NCI-H748 (cell line): ENCODE data around the gene MET.
"Not testable (repeated sequence)": the region's sequence is repeated elsewhere in the genome, so short reads cannot be mapped to it uniquely, and the experiment has no call there.

Experiments
- DNase-seq: peaks from one replicate; lab custom pipeline; 2025; ENCODE audit not compliant: unreplicated experiment; lab: John Stamatoyannopoulos, UW

Gene MET

DNA sequence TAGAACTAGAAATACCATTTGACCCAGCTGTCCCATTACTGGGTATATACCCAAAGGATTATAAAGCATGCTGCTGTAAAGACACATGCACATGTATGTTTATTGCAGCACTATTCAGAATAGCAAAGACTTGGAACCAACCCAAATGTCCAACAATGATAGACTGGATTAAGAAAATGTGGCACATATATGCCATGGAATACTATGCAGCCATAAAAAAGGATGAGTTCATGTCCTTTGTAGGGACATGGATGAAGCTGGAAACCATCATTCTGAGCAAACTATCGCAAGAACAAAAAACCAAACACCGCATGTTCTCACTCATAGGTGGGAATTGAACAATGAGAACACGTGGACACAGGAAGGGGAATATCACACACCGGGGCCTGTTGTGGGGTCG is 74.4 kb downstream of the MET start:
- not testable (repeated sequence) for DNase-seq

DNA sequence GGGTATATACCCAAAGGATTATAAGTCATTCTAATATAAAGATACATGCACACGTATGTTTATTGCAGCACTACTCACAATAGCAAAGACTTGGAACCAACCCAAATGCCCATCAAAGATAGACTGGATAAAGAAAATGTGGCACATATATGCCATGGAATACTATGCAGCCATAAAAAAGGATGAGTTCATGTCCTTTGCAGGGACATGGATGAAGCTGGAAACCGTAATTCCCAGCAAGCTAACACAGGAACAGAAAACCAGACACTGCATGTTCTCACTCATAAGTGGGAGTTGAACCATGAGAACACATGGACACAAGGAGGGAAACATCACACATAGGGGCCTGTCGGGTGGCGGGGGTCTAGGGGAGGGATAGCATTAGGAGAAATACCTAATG is 79.1 kb downstream of the MET start:
- DNase-seq: not testable (repeated sequence)

- no peak for DNase-seq
These were observed 80.5 kb downstream of the MET start for GRCh38 chr7:116752305-116753074.

GRCh38 chr7:116753130-116753529 is 81.1 kb downstream of the MET start:
- DNase-seq: no peak

DNA sequence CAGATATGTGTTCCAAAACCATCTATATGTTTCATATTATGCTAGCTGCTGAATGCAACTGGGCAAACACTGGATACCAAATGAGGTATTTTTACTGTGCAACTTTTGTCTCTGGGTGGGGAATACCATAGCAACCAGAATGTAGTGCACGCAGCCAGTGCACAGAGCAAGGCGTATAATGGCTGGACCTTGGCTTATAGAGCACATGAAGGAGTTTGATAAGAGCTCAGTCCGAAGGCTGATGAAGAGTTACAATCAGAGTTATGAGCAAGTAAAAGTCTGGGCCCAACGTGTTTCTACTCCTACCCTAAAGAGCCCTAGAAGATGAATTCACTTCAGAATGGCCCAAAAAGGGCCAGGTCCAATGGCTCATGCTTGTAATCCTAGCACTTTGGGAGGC is 82.2 kb downstream of the MET start:
- no peak for DNase-seq

DNA sequence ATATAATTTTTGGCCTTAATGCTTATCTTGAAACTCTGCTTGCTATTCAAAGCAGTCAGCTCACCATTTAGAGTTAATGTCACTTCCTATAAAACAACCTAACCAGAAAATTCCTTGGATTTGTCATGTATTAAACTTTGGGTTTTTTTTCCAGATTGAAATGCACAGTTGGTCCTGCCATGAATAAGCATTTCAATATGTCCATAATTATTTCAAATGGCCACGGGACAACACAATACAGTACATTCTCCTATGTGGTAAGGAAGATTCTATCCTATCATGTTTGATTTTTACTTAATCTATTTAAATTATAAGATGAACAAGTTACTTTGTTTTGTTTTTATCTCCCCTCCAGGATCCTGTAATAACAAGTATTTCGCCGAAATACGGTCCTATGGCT is 85.3 kb downstream of the MET start:
- no peak for DNase-seq

- not testable (repeated sequence) for DNase-seq
These were observed 87.6 kb downstream of the MET start for GRCh38 chr7:116759642-116760041.

DNA sequence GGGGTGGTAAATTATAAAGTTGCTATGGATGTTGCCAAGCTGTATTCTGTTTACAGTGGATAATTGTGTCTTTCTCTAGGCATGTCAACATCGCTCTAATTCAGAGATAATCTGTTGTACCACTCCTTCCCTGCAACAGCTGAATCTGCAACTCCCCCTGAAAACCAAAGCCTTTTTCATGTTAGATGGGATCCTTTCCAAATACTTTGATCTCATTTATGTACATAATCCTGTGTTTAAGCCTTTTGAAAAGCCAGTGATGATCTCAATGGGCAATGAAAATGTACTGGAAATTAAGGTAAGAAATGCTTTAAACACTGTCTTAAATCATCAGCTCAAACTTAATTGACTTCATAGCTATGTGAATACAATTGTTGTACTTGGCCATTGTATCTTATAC is 91.0 kb downstream of the MET start:
- DNase-seq: peak; percentile 75

DNA sequence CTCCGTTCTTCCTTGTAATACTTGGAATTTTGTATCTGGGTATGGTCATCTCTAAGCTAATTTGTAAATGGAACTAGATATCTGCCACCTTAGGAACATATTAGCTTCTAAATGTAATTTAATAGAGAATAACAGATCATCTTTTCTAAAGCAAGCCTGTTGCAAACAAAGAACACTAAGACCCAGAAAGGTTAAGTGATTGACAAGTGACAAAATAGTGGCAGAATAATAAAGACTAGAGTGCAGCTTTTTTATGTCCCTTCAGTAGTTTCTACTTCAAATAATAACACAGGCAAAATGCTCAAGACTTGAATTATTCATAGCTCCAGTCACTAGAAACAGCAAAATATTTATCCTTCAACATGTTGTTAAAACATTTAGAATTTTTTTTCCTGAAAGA is 91.7 kb downstream of the MET start:
- no peak for DNase-seq

GRCh38 chr7:116766881-116767280 is 94.9 kb downstream of the MET start:
- no peak for DNase-seq

GRCh38 chr7:116769546-116769945 is 97.5 kb downstream of the MET start:
- DNase-seq: no peak

DNA sequence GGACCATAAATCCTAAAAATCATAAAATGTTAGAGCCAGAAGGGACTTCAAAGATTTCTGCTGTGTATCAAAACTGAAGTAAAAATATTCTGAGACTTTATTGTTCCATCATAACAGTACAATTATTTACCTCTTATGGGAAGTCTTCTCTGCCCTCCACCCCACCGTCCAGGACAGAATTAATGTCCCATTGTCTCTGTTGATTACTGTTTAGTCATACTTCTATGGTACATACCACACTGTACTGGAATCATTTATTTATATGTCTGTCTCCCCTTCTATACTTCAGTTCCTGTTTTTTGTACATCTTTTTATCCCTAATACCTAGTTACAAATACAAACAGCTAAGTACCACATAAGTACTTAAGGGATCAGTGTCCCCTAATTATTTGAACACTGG is 98.9 kb downstream of the MET start:
- DNase-seq: no peak

GRCh38 chr7:116771640-116772039 is 99.6 kb downstream of the MET start:
- no peak for DNase-seq

DNA sequence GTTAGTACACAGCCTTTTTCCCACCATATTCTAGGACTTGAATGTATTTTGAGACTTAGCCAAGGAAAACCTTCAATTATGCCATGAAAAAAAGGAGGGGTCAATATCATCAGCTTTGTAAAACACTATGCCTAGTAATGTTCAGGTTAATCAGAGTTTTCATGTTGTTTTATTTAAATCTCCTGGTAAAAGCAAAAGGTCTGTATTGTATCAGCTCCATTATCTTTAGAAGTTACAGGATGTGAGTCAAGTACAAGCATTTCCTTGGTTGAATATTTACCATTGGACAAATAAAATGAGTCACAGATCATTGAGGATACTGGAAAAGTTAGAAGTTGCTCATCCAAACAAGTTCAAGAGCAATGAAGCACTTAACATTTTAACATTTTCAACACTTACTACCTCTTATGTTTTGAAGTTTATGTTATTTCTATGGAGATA is 100.4 kb downstream of the MET start:
- no peak for DNase-seq

DNA sequence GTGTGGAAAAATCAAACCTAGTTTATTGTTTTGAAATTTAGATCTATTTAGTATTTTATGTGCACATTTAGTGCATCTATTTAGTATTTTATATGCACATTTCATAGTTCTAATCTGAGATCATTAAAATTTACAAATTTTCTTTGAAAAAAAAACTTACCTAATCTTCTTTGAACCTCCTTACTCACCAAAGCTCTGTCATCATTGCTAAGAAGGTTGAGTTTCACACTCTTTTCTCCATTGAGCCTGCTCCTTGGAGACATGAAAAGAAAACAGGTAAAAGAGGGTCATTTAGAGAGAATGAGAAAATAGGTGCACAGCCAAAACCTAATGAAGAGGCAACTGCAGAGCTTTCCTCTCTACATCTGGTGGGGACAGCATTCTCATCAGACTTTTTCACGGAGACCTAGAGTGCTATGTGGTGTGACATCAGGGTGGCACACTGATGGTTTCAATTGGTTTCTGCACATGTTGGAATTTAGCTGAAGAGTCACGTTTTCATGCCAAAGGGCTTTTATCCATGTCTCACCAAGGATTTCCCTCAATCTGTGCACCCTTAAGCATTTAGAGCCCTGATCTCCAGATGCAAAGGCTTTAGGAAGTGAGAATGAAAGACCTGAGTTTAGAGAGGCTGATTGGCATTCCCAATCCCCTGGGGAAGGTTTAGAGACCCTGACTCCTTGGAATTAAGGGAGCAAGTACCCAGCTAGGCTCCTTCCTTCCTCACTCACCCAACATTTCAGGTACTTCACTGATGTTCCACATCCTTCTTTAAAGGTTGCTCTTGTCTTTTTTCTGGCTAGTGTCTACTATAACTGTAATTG is 101.1 kb downstream of the MET start:
- DNase-seq: no peak

DNA sequence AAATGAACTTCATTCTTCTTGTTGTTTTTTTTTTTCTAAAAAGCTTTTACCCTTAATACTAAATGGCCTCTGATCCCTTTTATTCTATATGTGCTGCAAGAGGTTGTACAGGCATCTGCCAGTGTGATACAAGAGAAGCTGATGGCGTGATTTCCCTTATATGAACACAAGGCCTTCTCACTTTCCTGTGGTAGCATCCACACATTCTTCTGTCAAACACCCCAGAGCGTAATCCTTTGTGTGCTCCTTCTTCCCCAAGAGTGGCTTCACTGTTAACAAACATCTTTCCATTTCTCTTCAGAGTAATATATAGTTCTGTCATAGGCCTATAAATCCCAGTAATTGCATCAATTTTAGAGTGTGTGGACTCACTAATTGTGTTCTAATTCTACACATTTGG is 104.0 kb downstream of the MET start:
- DNase-seq: no peak

- DNase-seq: no peak
These were observed 104.8 kb downstream of the MET start for GRCh38 chr7:116776610-116777289.

DNA sequence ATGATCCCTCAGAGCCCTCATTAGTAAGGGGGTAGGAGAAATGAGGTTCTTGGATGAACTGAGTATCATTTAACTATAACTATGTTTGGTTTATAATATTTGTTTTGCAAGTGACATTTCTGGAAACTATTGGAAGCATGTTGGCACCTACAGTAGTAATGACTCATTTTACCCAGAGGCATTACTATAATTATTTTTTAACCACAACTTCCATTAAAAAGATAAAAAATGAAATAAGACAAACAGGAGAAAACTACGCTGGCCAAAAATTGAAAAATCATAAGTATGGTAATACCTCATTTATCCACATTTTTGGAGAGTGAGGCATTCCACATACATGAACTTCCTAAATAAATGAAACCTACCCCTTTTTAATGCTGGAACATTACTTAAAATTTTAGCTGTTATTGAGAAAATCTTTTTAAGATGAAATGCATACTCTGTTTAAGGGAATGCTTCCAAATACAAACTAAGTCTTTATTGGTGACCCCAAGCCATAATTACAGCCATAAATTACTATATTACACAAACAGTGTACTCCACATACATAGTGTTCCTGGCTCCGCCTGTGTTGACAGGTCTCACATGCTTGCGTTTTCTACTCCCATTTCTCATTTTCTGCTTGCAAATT is 105.8 kb downstream of the MET start:
- DNase-seq: no peak

- DNase-seq: no peak
These were observed 107.2 kb downstream of the MET start for GRCh38 chr7:116779216-116779615.

DNA sequence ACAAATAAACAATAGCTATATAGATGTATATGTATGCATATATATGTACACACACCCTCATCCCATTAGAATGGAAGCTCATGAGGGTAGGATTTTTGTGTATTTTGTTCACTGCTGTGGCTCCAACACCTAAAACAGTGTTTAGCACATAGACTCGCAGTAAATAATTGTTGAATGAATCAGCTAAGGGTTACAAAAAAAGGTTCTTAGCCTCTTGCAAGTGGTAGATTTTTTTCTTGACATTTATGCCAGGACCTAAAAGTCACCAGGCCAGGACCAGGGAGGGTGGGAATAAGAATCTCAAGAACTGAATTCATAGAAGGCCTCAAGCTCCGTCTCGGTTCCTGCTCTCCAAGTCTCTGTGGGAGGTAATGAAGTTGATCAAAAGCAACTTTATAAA is 107.9 kb downstream of the MET start:
- no peak for DNase-seq

- no peak for DNase-seq
These were observed 108.5 kb downstream of the MET start for GRCh38 chr7:116780521-116780920.
